HEK293 (cell line): ENCODE measurements around the gene IGF1R.

ENCODE experiments used
- ATF2 ChIP-seq: fragments of 450-650 bp; formaldehyde crosslinking; IDR thresholded peaks from 2 replicates; pipeline ENCODE4 v1.5.1; 2016; ENCODE audit warnings: missing biosample characterization, missing genetic modification characterization, low read depth
- BCL11B ChIP-seq: fragments of 450-650 bp; formaldehyde crosslinking; IDR thresholded peaks from 2 replicates; pipeline ENCODE4 v1.5.1; 2016; ENCODE audit warnings: low read depth, missing biosample characterization, missing genetic modification characterization
- FEZF1 ChIP-seq: fragments of 450-650 bp; formaldehyde crosslinking; IDR thresholded peaks from 2 replicates; pipeline ENCODE4 v1.5.1; 2016; ENCODE audit warnings: missing biosample characterization, missing genetic modification characterization
- HOXC10 ChIP-seq: sonication (generic); formaldehyde crosslinking; IDR thresholded peaks from 2 replicates; pipeline ENCODE4 v1.8.1; 2023; ENCODE audit warnings: mild to moderate bottlenecking, missing genetic modification reagents
- INSM2 ChIP-seq: fragments of 450-650 bp; formaldehyde crosslinking; IDR thresholded peaks from 2 replicates; pipeline ENCODE4 v1.5.1; 2016; ENCODE audit warnings: missing biosample characterization, missing genetic modification characterization
- KLF10 ChIP-seq: fragments of 450-650 bp; IDR thresholded peaks from 2 replicates; pipeline ENCODE4 v1.5.1; 2018; ENCODE audit warnings: missing biosample characterization, mild to moderate bottlenecking, missing genetic modification characterization
- KLF8 ChIP-seq: fragments of 450-650 bp; formaldehyde crosslinking; IDR thresholded peaks from 2 replicates; pipeline ENCODE4 v1.5.1; 2016; ENCODE audit warnings: missing biosample characterization, missing genetic modification characterization
- MZF1 ChIP-seq: fragments of 450-650 bp; formaldehyde crosslinking; IDR thresholded peaks from 2 replicates; pipeline ENCODE4 v1.5.1; 2017; ENCODE audit warnings: missing biosample characterization, missing genetic modification characterization, borderline replicate concordance
- OSR2 ChIP-seq: fragments of 450-650 bp; formaldehyde crosslinking; IDR thresholded peaks from 2 replicates; pipeline ENCODE4 v1.5.1; 2016; ENCODE audit warnings: missing biosample characterization, missing genetic modification characterization
- OVOL3 ChIP-seq: fragments of 450-650 bp; formaldehyde crosslinking; IDR thresholded peaks from 2 replicates; pipeline ENCODE4 v1.5.1; 2016; ENCODE audit warnings: missing biosample characterization, missing genetic modification characterization
- PRDM6 ChIP-seq: fragments of 450-650 bp; formaldehyde crosslinking; IDR thresholded peaks from 2 replicates; pipeline ENCODE4 v1.5.1; 2017; ENCODE audit warnings: missing biosample characterization, missing genetic modification characterization
- SCRT2 ChIP-seq: fragments of 450-650 bp; formaldehyde crosslinking; IDR thresholded peaks from 2 replicates; pipeline ENCODE4 v1.5.1; 2016; ENCODE audit warnings: missing biosample characterization, missing genetic modification characterization
- SP7 ChIP-seq: fragments of 450-650 bp; formaldehyde crosslinking; IDR thresholded peaks from 2 replicates; pipeline ENCODE4 v1.5.1; 2016; ENCODE audit warnings: missing biosample characterization, missing genetic modification characterization
- WT1 ChIP-seq: fragments of 450-650 bp; formaldehyde crosslinking; IDR thresholded peaks from 2 replicates; pipeline ENCODE4 v1.5.1; 2016; ENCODE audit warnings: missing biosample characterization, missing genetic modification characterization
- ZBTB17 ChIP-seq: fragments of 450-650 bp; formaldehyde crosslinking; IDR thresholded peaks from 2 replicates; pipeline ENCODE4 v1.5.1; 2016; ENCODE audit warnings: missing biosample characterization, missing genetic modification characterization
- ZBTB21 ChIP-seq: fragments of 450-650 bp; formaldehyde crosslinking; IDR thresholded peaks from 2 replicates; pipeline ENCODE4 v1.5.1; 2017; ENCODE audit warnings: missing biosample characterization, missing genetic modification characterization
- ZBTB6 ChIP-seq: fragments of 450-650 bp; formaldehyde crosslinking; IDR thresholded peaks from 2 replicates; pipeline ENCODE4 v1.5.1; 2017; ENCODE audit warnings: missing biosample characterization, missing genetic modification characterization
- ZEB2 ChIP-seq: fragments of 450-650 bp; formaldehyde crosslinking; IDR thresholded peaks from 2 replicates; pipeline ENCODE4 v1.5.1; 2016; ENCODE audit warnings: missing biosample characterization, missing genetic modification characterization
- ZNF146 ChIP-seq: fragments of 450-650 bp; formaldehyde crosslinking; IDR thresholded peaks from 2 replicates; pipeline ENCODE4 v1.5.1; 2016; ENCODE audit warnings: missing biosample characterization, missing genetic modification characterization
- ZNF174 ChIP-seq: fragments of 450-650 bp; formaldehyde crosslinking; IDR thresholded peaks from 2 replicates; pipeline ENCODE4 v1.5.0; 2017; ENCODE audit warnings: missing biosample characterization, mild to moderate bottlenecking, missing genetic modification characterization
- ZNF214 ChIP-seq: fragments of 450-650 bp; formaldehyde crosslinking; IDR thresholded peaks from 2 replicates; pipeline ENCODE4 v1.5.1; 2017; ENCODE audit warnings: missing biosample characterization, mild to moderate bottlenecking, missing genetic modification characterization, borderline replicate concordance
- ZNF311 ChIP-seq: fragments of 450-650 bp; formaldehyde crosslinking; IDR thresholded peaks from 2 replicates; pipeline ENCODE4 v1.5.1; 2017; ENCODE audit warnings: missing biosample characterization, missing genetic modification characterization, borderline replicate concordance
- ZNF324 ChIP-seq: fragments of 450-650 bp; formaldehyde crosslinking; IDR thresholded peaks from 2 replicates; pipeline ENCODE4 v1.5.1; 2016; ENCODE audit warnings: missing biosample characterization, missing genetic modification characterization
- ZNF354C ChIP-seq: fragments of 450-650 bp; formaldehyde crosslinking; IDR thresholded peaks from 2 replicates; pipeline ENCODE4 v1.5.1; 2016; ENCODE audit warnings: missing biosample characterization, missing genetic modification characterization, low read depth, borderline replicate concordance
- ZNF366 ChIP-seq: fragments of 450-650 bp; formaldehyde crosslinking; conservative IDR thresholded peaks from 2 replicates; pipeline ENCODE4 v1.5.1; 2016; ENCODE audit warnings: missing biosample characterization, missing genetic modification characterization
- ZNF394 ChIP-seq: fragments of 450-650 bp; formaldehyde crosslinking; IDR thresholded peaks from 2 replicates; pipeline ENCODE4 v1.5.1; 2016; ENCODE audit warnings: missing biosample characterization, missing genetic modification characterization, mild to moderate bottlenecking, moderate library complexity, borderline replicate concordance
- ZNF501 ChIP-seq: fragments of 450-650 bp; formaldehyde crosslinking; IDR thresholded peaks from 2 replicates; pipeline ENCODE4 v1.5.1; 2016; ENCODE audit warnings: missing biosample characterization, missing genetic modification characterization
- ZNF514 ChIP-seq: fragments of 450-650 bp; formaldehyde crosslinking; IDR thresholded peaks from 2 replicates; pipeline ENCODE4 v1.5.1; 2016; ENCODE audit warnings: missing biosample characterization, missing genetic modification characterization
- ZNF544 ChIP-seq: fragments of 450-650 bp; formaldehyde crosslinking; IDR thresholded peaks from 2 replicates; pipeline ENCODE4 v1.5.0; 2017; ENCODE audit warnings: missing biosample characterization, missing genetic modification characterization
- ZNF571 ChIP-seq: fragments of 450-650 bp; formaldehyde crosslinking; IDR thresholded peaks from 2 replicates; pipeline ENCODE4 v1.5.0; 2017; ENCODE audit warnings: missing biosample characterization, missing genetic modification characterization
- ZNF610 ChIP-seq: fragments of 450-650 bp; formaldehyde crosslinking; IDR thresholded peaks from 2 replicates; pipeline ENCODE4 v1.5.1; 2016; ENCODE audit warnings: missing biosample characterization, missing genetic modification characterization, borderline replicate concordance
- ZNF623 ChIP-seq: fragments of 450-650 bp; formaldehyde crosslinking; IDR thresholded peaks from 2 replicates; pipeline ENCODE4 v1.5.1; 2016; ENCODE audit warnings: missing biosample characterization, missing genetic modification characterization
- ZNF776 ChIP-seq: fragments of 450-650 bp; formaldehyde crosslinking; IDR thresholded peaks from 2 replicates; pipeline ENCODE4 v1.5.0; 2017; ENCODE audit warnings: missing biosample characterization, missing genetic modification characterization, borderline replicate concordance
- ZNF777 ChIP-seq: fragments of 450-650 bp; formaldehyde crosslinking; IDR thresholded peaks from 2 replicates; pipeline ENCODE4 v1.5.1; 2017; ENCODE audit warnings: missing biosample characterization, missing genetic modification characterization, borderline replicate concordance
- ZNF792 ChIP-seq: fragments of 450-650 bp; formaldehyde crosslinking; IDR thresholded peaks from 2 replicates; pipeline ENCODE4 v1.5.1; 2016; ENCODE audit warnings: missing biosample characterization, missing genetic modification characterization
- ZNF843 ChIP-seq: fragments of 450-650 bp; formaldehyde crosslinking; IDR thresholded peaks from 2 replicates; pipeline ENCODE4 v1.5.1; 2016; ENCODE audit warnings: missing biosample characterization, missing genetic modification characterization
- ZSCAN16 ChIP-seq: fragments of 450-650 bp; formaldehyde crosslinking; IDR thresholded peaks from 2 replicates; pipeline ENCODE4 v1.5.1; 2016; ENCODE audit warnings: missing biosample characterization, missing genetic modification characterization

IGF1R gene

GRCh38 chr15:98668566-98669308 lies 20.4 kb downstream of the IGF1R start (continued):
- no peak for TF ChIP-seq WT1 (tag by site-specific recombination)
- TF ChIP-seq FEZF1 (tag by site-specific recombination): no peak
- peak; percentile 86 for TF ChIP-seq SP7 (tag by site-specific recombination)
- no peak for TF ChIP-seq HOXC10 (CRISPR knock-in tag)
- TF ChIP-seq ZNF366 (tag by site-specific recombination): peak; percentile 46; the same call in 1 of the 2 replicates
- TF ChIP-seq ZBTB17 (tag by site-specific recombination): peak; percentile 75
- TF ChIP-seq SCRT2: no peak
- TF ChIP-seq ZBTB6 (tag by site-specific recombination): no peak
- TF ChIP-seq OSR2 (tag by site-specific recombination): peak; percentile 39; the same call in 1 of the 2 replicates
- peak; percentile 44; the same call in 1 of the 2 replicates for TF ChIP-seq ZEB2
- TF ChIP-seq ZNF514 (tag by site-specific recombination): no peak
- no peak for TF ChIP-seq KLF8
- no peak for TF ChIP-seq ZNF571 (tag by site-specific recombination)
- no peak for TF ChIP-seq ZNF174
- no peak for TF ChIP-seq ZBTB21 (tag by site-specific recombination)
- no peak for TF ChIP-seq ZNF610 (tag by site-specific recombination)
- no peak for TF ChIP-seq ZNF544 (tag by site-specific recombination)
- peak; percentile 19; the same call in 1 of the 2 replicates for TF ChIP-seq ZNF394 (tag by site-specific recombination)
- TF ChIP-seq PRDM6: peak; percentile 46; the same call in 1 of the 2 replicates
- TF ChIP-seq ZNF501 (tag by site-specific recombination): 0 out of 2 replicates have a peak, but pooled peaks have one; percentile 39
- 0 out of 2 replicates have a peak, but pooled peaks have one; percentile 34 for TF ChIP-seq KLF10 (tag by site-specific recombination)
- no peak for TF ChIP-seq ZNF776 (tag by site-specific recombination)
- TF ChIP-seq ZNF843 (tag by site-specific recombination): no peak
- TF ChIP-seq ATF2 (tag by site-specific recombination): no peak
- no peak for TF ChIP-seq ZNF214 (tag by site-specific recombination)
- no peak for TF ChIP-seq ZNF146 (tag by site-specific recombination)
- TF ChIP-seq MZF1: no peak
- no peak for TF ChIP-seq OVOL3
- no peak for TF ChIP-seq INSM2 (tag by site-specific recombination)
- no peak for TF ChIP-seq ZNF354C (tag by site-specific recombination)
- no peak for TF ChIP-seq BCL11B (tag by site-specific recombination)
- TF ChIP-seq ZNF311 (tag by site-specific recombination): no peak
- TF ChIP-seq ZSCAN16 (tag by site-specific recombination): no peak
- no peak for TF ChIP-seq ZNF324 (tag by site-specific recombination)
- TF ChIP-seq ZNF623 (tag by site-specific recombination): no peak
- no peak for TF ChIP-seq ZNF792
- no peak for TF ChIP-seq ZNF777 (tag by site-specific recombination)
